K562 (cell line): ENCODE measurements around the gene SACS.

ENCODE experiments used
- CTCF ChIP-seq, 3 experiments: IDR thresholded peaks in 2 of 3; conservative IDR thresholded peaks in 1 of 3; 2 replicates each; pipeline ENCODE4 v1.5.1; 2011 to 2012; ENCODE audit warnings: low read length in 3 of 3, mild to moderate bottlenecking in 3 of 3, control low read depth in 2 of 3, improper control_type of control experiment in 1 of 3, inconsistent platforms in 1 of 3, low read depth in 1 of 3, mixed read lengths in 1 of 3, moderate library complexity in 1 of 3; ENCODE audit not compliant: insufficient read depth in 2 of 3
- ETV6 ChIP-seq, 3 experiments: fragments of 150-350 bp in 1 of 3; sonication (generic) in 1 of 3; formaldehyde crosslinking in 1 of 3; IDR thresholded peaks; 2 replicates each; pipeline versions ENCODE4 v1.6.1 to v1.8.0; 2014 to 2022; ENCODE audit warnings: borderline replicate concordance in 2 of 3, low read depth in 2 of 3, antibody characterized with exemption in 1 of 3, low read length in 1 of 3, mild to moderate bottlenecking in 1 of 3, missing genetic modification reagents in 1 of 3
- FOXA1 ChIP-seq: fragments of 450-650 bp; IDR thresholded peaks from 2 replicates; pipeline ENCODE4 v1.6.1; 2016; ENCODE audit warnings: mild to moderate bottlenecking, borderline replicate concordance
- FOXM1 ChIP-seq, 2 experiments: fragments of 450-650 bp in 1 of 2; sonication (generic) in 1 of 2; formaldehyde crosslinking in 1 of 2; IDR thresholded peaks; 2 replicates each; pipeline versions ENCODE4 v1.6.1 to v1.9.0; 2017 to 2022; ENCODE audit warnings: low read depth in 2 of 2, mild to moderate bottlenecking in 2 of 2, missing genetic modification reagents in 1 of 2, moderate library complexity in 1 of 2
- KDM1A ChIP-seq, 2 experiments: fragments of 450-650 bp; IDR thresholded peaks; 2 replicates each; pipeline ENCODE4 v1.6.1; 2016; ENCODE audit warnings: mild to moderate bottlenecking in 2 of 2
- NFRKB ChIP-seq: fragments of 450-650 bp; IDR thresholded peaks from 2 replicates; pipeline ENCODE4 v1.6.1; 2016; ENCODE audit warnings: low read depth
- POLR2AphosphoS5 ChIP-seq: IDR thresholded peaks from 2 replicates; pipeline ENCODE4 v1.6.1; 2011; ENCODE audit warnings: mild to moderate bottlenecking, low read depth, low read length, moderate library complexity; ENCODE audit not compliant: control insufficient read depth, insufficient read depth
- RB1 ChIP-seq: fragments of 450-650 bp; IDR thresholded peaks from 2 replicates; pipeline ENCODE4 v1.6.1; 2017; ENCODE audit warnings: low read depth, mild to moderate bottlenecking
- SIN3A ChIP-seq, 2 experiments: fragments of 150-350 bp in 1 of 2; IDR thresholded peaks; 2 replicates each; pipeline ENCODE4 v1.6.1; 2011 to 2016; ENCODE audit warnings: borderline replicate concordance in 2 of 2, low read depth in 2 of 2, low read length in 2 of 2, mild to moderate bottlenecking in 2 of 2, moderate library complexity in 2 of 2; ENCODE audit not compliant: control insufficient read depth in 1 of 2
- ZNF12 ChIP-seq: sonication (generic); formaldehyde crosslinking; IDR thresholded peaks from 2 replicates; pipeline ENCODE4 v1.4.0; 2020; ENCODE audit warnings: mild to moderate bottlenecking, missing genetic modification reagents
- TF ChIP-seq, protein P1 (sequence below): fragments of 450-650 bp; formaldehyde crosslinking; IDR thresholded peaks from 2 replicates; pipeline ENCODE4 v1.4.0; 2020; ENCODE audit warnings: mild to moderate bottlenecking, mixed read lengths
- TF ChIP-seq, protein P2 (sequence below), 2 experiments: IDR thresholded peaks in 1 of 2; conservative IDR thresholded peaks in 1 of 2; 2 replicates each; pipeline ENCODE4 v1.6.1; 2016; ENCODE audit warnings: low read depth in 2 of 2, mild to moderate bottlenecking in 1 of 2, missing compliant biosample characterization in 1 of 2, missing genetic modification characterization in 1 of 2, moderate library complexity in 1 of 2

GRCh38 chr13:23458989-23459388 lies 25.5 kb upstream of the SACS start:
- TF ChIP-seq CTCF (IDR thresholded peaks at IDR 0.05 in 2 of 3, conservative IDR thresholded peaks at IDR 0.05 in 1 of 3; ENCODE audit: insufficient read depth in 2 of 3, low read depth in 1 of 3, low read length in 3 of 3) (no peak), FOXM1 (IDR thresholded peaks at IDR 0.05; ENCODE audit: low read depth) (no peak), FOXM1 (CRISPR knock-in tag; IDR thresholded peaks at IDR 0.05; ENCODE audit: low read depth) (no peak), POLR2AphosphoS5 (no peak), KDM1A (IDR thresholded peaks at IDR 0.05) (no peak), FOXA1 (no peak), ETV6 (IDR thresholded peaks at IDR 0.05; ENCODE audit: borderline replicate concordance in 1 of 2, low read depth in 2 of 2, low read length in 1 of 2) (no peak), ETV6 (CRISPR knock-in tag; IDR thresholded peaks at IDR 0.05; ENCODE audit: borderline replicate concordance) (no peak), ZNF12 (CRISPR knock-in tag) (no peak), NFRKB (no peak), RB1 (no peak), SIN3A (IDR thresholded peaks at IDR 0.05; ENCODE audit: borderline replicate concordance in 2 of 2, control insufficient read depth in 1 of 2, low read depth in 2 of 2, low read length in 2 of 2) (no peak)
- TF ChIP-seq, protein P1, sequence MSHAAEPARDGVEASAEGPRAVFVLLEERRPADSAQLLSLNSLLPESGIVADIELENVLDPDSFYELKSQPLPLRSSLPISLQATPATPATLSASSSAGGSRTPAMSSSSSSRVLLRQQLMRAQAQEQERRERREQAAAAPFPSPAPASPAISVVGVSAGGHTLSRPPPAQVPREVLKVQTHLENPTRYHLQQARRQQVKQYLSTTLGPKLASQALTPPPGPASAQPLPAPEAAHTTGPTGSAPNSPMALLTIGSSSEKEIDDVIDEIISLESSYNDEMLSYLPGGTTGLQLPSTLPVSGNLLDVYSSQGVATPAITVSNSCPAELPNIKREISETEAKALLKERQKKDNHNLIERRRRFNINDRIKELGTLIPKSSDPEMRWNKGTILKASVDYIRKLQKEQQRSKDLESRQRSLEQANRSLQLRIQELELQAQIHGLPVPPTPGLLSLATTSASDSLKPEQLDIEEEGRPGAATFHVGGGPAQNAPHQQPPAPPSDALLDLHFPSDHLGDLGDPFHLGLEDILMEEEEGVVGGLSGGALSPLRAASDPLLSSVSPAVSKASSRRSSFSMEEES (CRISPR knock-in tag) = no peak
- TF ChIP-seq, protein P2, sequence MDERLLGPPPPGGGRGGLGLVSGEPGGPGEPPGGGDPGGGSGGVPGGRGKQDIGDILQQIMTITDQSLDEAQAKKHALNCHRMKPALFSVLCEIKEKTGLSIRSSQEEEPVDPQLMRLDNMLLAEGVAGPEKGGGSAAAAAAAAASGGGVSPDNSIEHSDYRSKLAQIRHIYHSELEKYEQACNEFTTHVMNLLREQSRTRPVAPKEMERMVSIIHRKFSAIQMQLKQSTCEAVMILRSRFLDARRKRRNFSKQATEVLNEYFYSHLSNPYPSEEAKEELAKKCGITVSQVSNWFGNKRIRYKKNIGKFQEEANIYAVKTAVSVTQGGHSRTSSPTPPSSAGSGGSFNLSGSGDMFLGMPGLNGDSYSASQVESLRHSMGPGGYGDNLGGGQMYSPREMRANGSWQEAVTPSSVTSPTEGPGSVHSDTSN (CRISPR knock-in tag; IDR thresholded peaks at IDR 0.05; ENCODE audit: low read depth) = no peak
- TF ChIP-seq, protein P2 (tag; conservative IDR thresholded peaks at IDR 0.05; ENCODE audit: low read depth) = no peak
